Heart left ventricle (tissue), 16 donors: ENCODE data around the gene PNCK. TPM values are rescaled to one million over a fixed set of nuclear protein-coding genes. Genes with fewer than 3 reads are reported as not detected.

Experiments
- ATAC-seq, 4 donors: fragments of 200-7000 bp; cut with Tn5 transposase; one replicate each; pipeline ENCODE4 v1.9.1; 2020 to 2022; ENCODE audit warnings: moderate library complexity in 4 of 4, mild to moderate bottlenecking in 3 of 4, moderate number of reproducible peaks in 1 of 4
- DNase-seq, 5 donors: peaks; one replicate each; pipeline ENCODE4 v3.0.0-alpha.2; 2020
- H3K27ac ChIP-seq, 12 donors: fragments of 200-600 bp; sonication (generic) in 4 of 12; one replicate each; pipeline versions ENCODE4 v1.5.0 to v1.8.0; 2016 to 2022; ENCODE audit warnings: mild to moderate bottlenecking in 2 of 12
- H3K27me3 ChIP-seq, 9 donors: fragments of 200-600 bp; sonication (generic) in 2 of 9; one replicate each; pipeline versions ENCODE4 v1.5.1 to v1.8.0; 2016 to 2022; ENCODE audit warnings: mild to moderate bottlenecking in 3 of 9
- H3K36me3 ChIP-seq, 9 donors: fragments of 200-600 bp; sonication (generic) in 2 of 9; one replicate each; pipeline versions ENCODE4 v1.5.0 to v1.8.0; 2018 to 2022; ENCODE audit warnings: mild to moderate bottlenecking in 2 of 9
- H3K4me1 ChIP-seq, 12 donors: fragments of 200-600 bp; sonication (generic) in 4 of 12; one replicate each; pipeline versions ENCODE4 v1.5.0 to v1.8.0; 2016 to 2022; ENCODE audit warnings: mild to moderate bottlenecking in 3 of 12
- H3K4me3 ChIP-seq, 12 donors: fragments of 200-600 bp; sonication (generic) in 4 of 12; one replicate each; pipeline versions ENCODE4 v1.5.0 to v1.8.0; 2017 to 2022; ENCODE audit warnings: mild to moderate bottlenecking in 9 of 12, moderate library complexity in 4 of 12
- H3K9me3 ChIP-seq, 12 donors: fragments of 200-600 bp; sonication (generic) in 4 of 12; one replicate each; pipeline versions ENCODE4 v1.5.0 to v1.8.0; 2016 to 2022; ENCODE audit warnings: mild to moderate bottlenecking in 1 of 12
- CTCF ChIP-seq, 12 donors: fragments of 200-600 bp; sonication (generic) in 4 of 12; IDR thresholded peaks; one replicate each; pipeline versions ENCODE4 v1.5.0 to v1.8.0; 2018 to 2022; ENCODE audit warnings: antibody characterized with exemption in 12 of 12, mild to moderate bottlenecking in 5 of 12
- POLR2A ChIP-seq, 2 donors: fragments of 450-650 bp; IDR thresholded peaks; one replicate each; pipeline ENCODE4 v1.6.1; 2017; ENCODE audit warnings: antibody characterized with exemption in 2 of 2, mild to moderate bottlenecking in 2 of 2, moderate library complexity in 2 of 2
- whole genome bisulfite sequencing, 4 donors: extraction: QIAGEN DNeasy Blood & Tissue Kit in 2 of 4; methylation state at CpG; one replicate each; pipeline versions ENCODE4 v1.1.5 to v1.1.7; 2013 to 2018; 5-methylcytosine and 5-hydroxymethylcytosine counted together
- intact Hi-C, 10 donors: fragments of 100-400 bp; cut with DNase I; formaldehyde crosslinking; loops; one replicate each; pipeline versions ENCODE4 v1.11.1 to v1.14.2; 2022
- polyA plus RNA-seq, 2 donors: library from polyadenylated mRNA; stranded (reverse); fragments of 200-250 nt; gene quantifications; one replicate each; pipeline ENCODE4 v1.2.3, GENCODE V29; 2013
- total RNA-seq, 9 donors: library from RNA; depleted of rRNA in 2 of 9; stranded (reverse); fragments of >200 nt in 2 of 9; fragmentation: NEBNext Ultra II Directional in 3 of 9; extraction: Animal tissue kit (Norgen Biotek cat#: 25700) in 3 of 9; gene quantifications; one replicate each; pipeline versions ENCODE4 v1.1.0 to v1.2.4, GENCODE V29; 2016 to 2023
- donor health status: ischemic (EF 13 %, LVEDD 7.1; RV severe dilation, severe dysfunction).
- donor health status: healthy with polysubstance abuse.
- donor health status: DM: no; HTN: yes; CAD: no.
- donor health status: DM: no; HTN: no; CAD: no.
- donor health status: ischemic (EF 25% LVEDD 6.9; RV normal size, moderate dysfunction).
- donor health status: ischemic (EF 25% LVEDD 5.7; RV mildly dilated, moderate dysfunction).
- donor health status: healthy.
- donor health status: DM: yes; HTN: yes; CAD: no.
- donor health status: ischemic (EF 35%, LVEDD 5.7; RV mildly dilated, moderate dysfunction).
- donor health status: nonischemic (EF 11% LVEDD 7.7; RV severe dilation, severe dysfunction).
- donor health status: DM: yes; HTN: yes; CAD: no.
- donor health status: PGD.
- donor health status: ischemic (EF 29% LVEDD 5.4; RV normal size, mild dysfunction).
- donor health status: nonischemic (EF 23%, LVEDD 6.1; RV moderate dilation, normal function).

PNCK gene
- total and polyA plus RNA-seq, 11 donors, result 1.4 to 7.3 (median 6.4) TPM

- H3K27me3 ChIP-seq, result peaks cover 0 to 29% (median 0%) of the 10 kb centered on the region in 9 donors
- no peaks in the 10 kb centered on the region for H3K36me3 ChIP-seq
- no peak for TF ChIP-seq CTCF (IDR thresholded peaks at IDR 0.05)
- no peak for TF ChIP-seq POLR2A (IDR thresholded peaks at IDR 0.05)
- no peaks in the 10 kb centered on the region for H3K4me1 ChIP-seq
- DNase-seq (no peak), ATAC-seq (no peak)
- peak overlapping the region in 1 of 12 donors; percentile 11 for H3K27ac ChIP-seq
- WGBS, 4 donors, result 80 to 90% (median 85%) methylated on average over 16 to 23 of the region's 23 CpGs
- intact Hi-C loops, result loop anchor here (2.0 to 10.0 kb wide), 15 partner anchors 38 to 728 kb away; no protein-coding TSS in a partner anchor
- no peaks in the 10 kb centered on the region for H3K9me3 ChIP-seq
- no peak overlapping the region for H3K4me3 ChIP-seq
These were observed 3.5 kb downstream of the PNCK start for GRCh38 chrX:153669901-153670731.

- Histone ChIP-seq H3K9me3 (no peaks in the 10 kb centered on the region), H3K27me3 (peaks cover 0 to 28% (median 0%) of the 10 kb centered on the region in 9 donors), H3K4me1 (no peaks in the 10 kb centered on the region), H3K36me3 (no peaks in the 10 kb centered on the region), H3K4me3 (no peak overlapping the region), H3K27ac (peak overlapping the region in 1 of 12 donors; percentile 73)
- TF ChIP-seq CTCF (IDR thresholded peaks at IDR 0.05) (peak; percentile 38 to 79 (median 68)), POLR2A (IDR thresholded peaks at IDR 0.05) (no peak)
- DNase-seq (no peak), ATAC-seq (peak in 2 of 4 donors; percentile 24 to 36)
- intact Hi-C loops, result loop anchor here (2.0 to 10.0 kb wide), 15 partner anchors 37 to 727 kb away; no protein-coding TSS in a partner anchor
- 57 to 77% (median 66%) methylated on average over 12 to 17 of the region's 17 CpGs for WGBS, 4 donors
These were observed 4.3 kb downstream of the PNCK start for GRCh38 chrX:153669174-153669890.

GRCh38 chrX:153668423-153669173 is 5.0 kb downstream of the PNCK start:
- intact Hi-C loops, result loop anchor here (2.0 to 10.0 kb wide), 15 partner anchors 36 to 726 kb away; no protein-coding TSS in a partner anchor
- peak overlapping the region in 1 of 12 donors; percentile 73 for H3K27ac ChIP-seq
- DNase-seq (no peak), ATAC-seq (peak in 1 of 4 donors; percentile 2)
- no peak overlapping the region for H3K4me3 ChIP-seq
- 87% methylated on average over 8 to 11 of the region's 11 CpGs for WGBS, 4 donors
- H3K4me1 ChIP-seq, result no peaks in the 10 kb centered on the region
- H3K36me3 ChIP-seq, result no peaks in the 10 kb centered on the region
- H3K9me3 ChIP-seq, result no peaks in the 10 kb centered on the region
- TF ChIP-seq CTCF (IDR thresholded peaks at IDR 0.05), result no peak
- TF ChIP-seq POLR2A (IDR thresholded peaks at IDR 0.05), result no peak
- H3K27me3 ChIP-seq, result peaks cover 0 to 22% (median 0%) of the 10 kb centered on the region in 9 donors
